ENCODE results near the gene GCN1. TPM values are rescaled to one million over a fixed set of nuclear protein-coding genes. Genes with fewer than 3 reads are reported as not detected.
A peak's percentile ranks its signal among the peaks of the same experiment; 100 is the strongest.

The GCN1 gene
- total and polyA plus RNA-seq, 2 experiments from 2014 or later: 28.2 to 197 TPM

DNA sequence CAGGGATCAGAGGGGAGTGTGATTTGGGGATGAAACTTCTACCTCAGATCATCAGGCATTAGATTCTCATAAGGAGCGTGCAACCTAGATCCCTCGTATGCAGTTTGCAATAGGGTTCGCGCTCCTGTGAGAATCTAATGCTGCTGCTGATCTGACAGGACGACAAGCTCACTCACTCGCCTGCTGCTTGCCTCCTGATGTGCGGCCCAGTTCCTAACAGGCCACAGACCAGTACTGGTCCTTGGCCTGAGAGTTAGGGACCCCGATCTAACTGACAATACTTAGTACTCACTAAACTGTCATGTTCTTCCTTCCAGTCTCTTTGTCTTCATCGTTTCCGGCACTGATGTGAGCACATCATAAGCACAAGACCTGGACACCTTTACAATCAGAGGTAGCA lies 11.7 kb upstream of the GCN1 start:
- Histone ChIP-seq H2AFZ (no peak overlapping the region), H3K9me3 (ENCODE audit: low read depth) (no peaks in the 10 kb centered on the region), H3K27me3 (no peaks in the 10 kb centered on the region), H3K79me2 (no peaks in the 10 kb centered on the region), H4K20me1 (ENCODE audit: insufficient read depth, poor library complexity, severe bottlenecking) (no peaks in the 10 kb centered on the region), H3K4me1 (ENCODE audit: insufficient read depth) (peaks cover 4% of the 10 kb centered on the region), H3K36me3 (replicated peaks; ENCODE audit: insufficient read depth, low read depth) (no peaks in the 10 kb centered on the region), H3K27ac (no peak overlapping the region), H3K4me2 (no peak overlapping the region), H3K4me3 (no peak overlapping the region), H3K9me2 (replicated peaks; ENCODE audit: insufficient read depth) (no peaks in the 10 kb centered on the region)
- DNase-seq (ENCODE audit: low spot score): no peak
- TF ChIP-seq EZH2phosphoT487 (IDR thresholded peaks at IDR 0.05; ENCODE audit: low read depth, severe bottlenecking, unreplicated experiment) (no peak), EZH2 (IDR thresholded peaks at IDR 0.05; ENCODE audit: borderline replicate concordance) (no peak)
- TF ChIP-seq, protein P1, sequence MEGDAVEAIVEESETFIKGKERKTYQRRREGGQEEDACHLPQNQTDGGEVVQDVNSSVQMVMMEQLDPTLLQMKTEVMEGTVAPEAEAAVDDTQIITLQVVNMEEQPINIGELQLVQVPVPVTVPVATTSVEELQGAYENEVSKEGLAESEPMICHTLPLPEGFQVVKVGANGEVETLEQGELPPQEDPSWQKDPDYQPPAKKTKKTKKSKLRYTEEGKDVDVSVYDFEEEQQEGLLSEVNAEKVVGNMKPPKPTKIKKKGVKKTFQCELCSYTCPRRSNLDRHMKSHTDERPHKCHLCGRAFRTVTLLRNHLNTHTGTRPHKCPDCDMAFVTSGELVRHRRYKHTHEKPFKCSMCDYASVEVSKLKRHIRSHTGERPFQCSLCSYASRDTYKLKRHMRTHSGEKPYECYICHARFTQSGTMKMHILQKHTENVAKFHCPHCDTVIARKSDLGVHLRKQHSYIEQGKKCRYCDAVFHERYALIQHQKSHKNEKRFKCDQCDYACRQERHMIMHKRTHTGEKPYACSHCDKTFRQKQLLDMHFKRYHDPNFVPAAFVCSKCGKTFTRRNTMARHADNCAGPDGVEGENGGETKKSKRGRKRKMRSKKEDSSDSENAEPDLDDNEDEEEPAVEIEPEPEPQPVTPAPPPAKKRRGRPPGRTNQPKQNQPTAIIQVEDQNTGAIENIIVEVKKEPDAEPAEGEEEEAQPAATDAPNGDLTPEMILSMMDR (IDR thresholded peaks at IDR 0.05; ENCODE audit: poor library complexity): no peak
- WGBS (ENCODE audit: low lambda C conversion rate, missing lambda C conversion rate): 97% methylated on average over 10 of the region's 10 CpGs

DNA sequence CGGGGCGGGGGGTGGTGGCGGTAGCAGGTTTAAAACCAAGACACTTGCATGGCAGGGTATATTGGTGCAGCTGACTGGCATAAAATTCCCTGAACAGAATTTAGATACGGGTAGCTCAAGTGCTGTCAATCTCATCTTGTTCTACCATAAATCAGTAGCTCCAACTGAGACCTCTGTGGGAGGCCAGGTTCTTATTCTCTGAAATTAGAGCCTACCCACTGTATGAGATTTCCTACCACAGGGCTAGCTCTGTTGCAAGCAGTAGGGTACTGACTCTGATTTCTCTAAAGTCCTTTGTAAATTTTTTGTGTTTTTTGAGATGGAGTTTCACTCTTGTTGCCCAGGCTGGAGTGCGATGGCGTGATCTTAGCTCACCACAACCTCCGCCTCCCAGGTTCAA lies 9.7 kb upstream of the GCN1 start:
- no peak overlapping the region for H3K4me2 ChIP-seq

DNA sequence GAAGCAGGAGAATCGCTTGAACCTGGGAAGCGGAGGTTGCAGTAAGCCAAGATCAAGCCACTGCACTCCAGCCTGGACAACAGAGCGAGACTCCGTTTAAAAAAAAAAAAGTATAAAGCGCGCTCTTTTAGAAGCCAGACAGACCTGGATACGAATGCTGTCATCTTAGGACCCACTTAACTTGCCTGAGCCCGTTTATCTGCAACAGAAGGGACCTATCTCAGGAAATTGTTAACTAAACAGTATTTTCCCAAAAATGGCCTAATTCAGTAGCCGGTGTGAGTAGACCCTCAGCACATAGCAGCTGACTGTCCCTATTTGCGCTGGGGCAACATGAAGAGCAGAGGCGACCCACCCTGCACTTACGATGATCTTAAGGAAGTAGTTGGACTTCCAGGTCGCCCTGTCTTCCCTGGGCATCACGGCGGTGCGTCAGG lies 5.9 kb upstream of the GCN1 start:
- DNase-seq (ENCODE audit: low spot score): no peak
- H3K4me3 ChIP-seq: peak overlapping the region; percentile 44
- H3K4me1 ChIP-seq (ENCODE audit: insufficient read depth): peaks cover 22% of the 10 kb centered on the region
- TF ChIP-seq, protein P1 (IDR thresholded peaks at IDR 0.05; ENCODE audit: poor library complexity): no peak
- TF ChIP-seq EZH2phosphoT487 (IDR thresholded peaks at IDR 0.05; ENCODE audit: low read depth, severe bottlenecking, unreplicated experiment) (no peak), EZH2 (IDR thresholded peaks at IDR 0.05; ENCODE audit: borderline replicate concordance) (no peak)
- no peaks in the 10 kb centered on the region for H3K27me3 ChIP-seq
- H2AFZ ChIP-seq: no peak overlapping the region
- H3K79me2 ChIP-seq: peaks cover 41% of the 10 kb centered on the region
- WGBS (ENCODE audit: low lambda C conversion rate, missing lambda C conversion rate): 2% methylated on average over 16 of the region's 16 CpGs
- H3K27ac ChIP-seq: peak overlapping the region; percentile 49
- peak overlapping the region; percentile 90 for H3K4me2 ChIP-seq
- H3K36me3 ChIP-seq (replicated peaks; ENCODE audit: insufficient read depth, low read depth): peaks cover 2% of the 10 kb centered on the region
- peaks cover 29% of the 10 kb centered on the region for H4K20me1 ChIP-seq (ENCODE audit: insufficient read depth, poor library complexity, severe bottlenecking)
- no peaks in the 10 kb centered on the region for H3K9me2 ChIP-seq (replicated peaks; ENCODE audit: insufficient read depth)
- no peaks in the 10 kb centered on the region for H3K9me3 ChIP-seq (ENCODE audit: low read depth)

More for the DNA sequence above, 9.7 kb upstream of the GCN1 start:
- peaks cover 13% of the 10 kb centered on the region for H4K20me1 ChIP-seq (ENCODE audit: insufficient read depth, poor library complexity, severe bottlenecking)
- H3K9me3 ChIP-seq (ENCODE audit: low read depth): no peaks in the 10 kb centered on the region
- H3K36me3 ChIP-seq (replicated peaks; ENCODE audit: insufficient read depth, low read depth): peaks cover 2% of the 10 kb centered on the region
- H3K27ac ChIP-seq: no peak overlapping the region
- TF ChIP-seq EZH2phosphoT487 (IDR thresholded peaks at IDR 0.05; ENCODE audit: low read depth, severe bottlenecking, unreplicated experiment) (no peak), EZH2 (IDR thresholded peaks at IDR 0.05; ENCODE audit: borderline replicate concordance) (no peak)
- TF ChIP-seq, protein P1 (IDR thresholded peaks at IDR 0.05; ENCODE audit: poor library complexity): no peak
- H3K27me3 ChIP-seq: no peaks in the 10 kb centered on the region
- no peak overlapping the region for H3K4me3 ChIP-seq
- H2AFZ ChIP-seq: no peak overlapping the region
- H3K4me1 ChIP-seq (ENCODE audit: insufficient read depth): peaks cover 14% of the 10 kb centered on the region
- peaks cover 17% of the 10 kb centered on the region for H3K79me2 ChIP-seq
- 100% methylated on average over 4 of the region's 7 CpGs for WGBS (ENCODE audit: low lambda C conversion rate, missing lambda C conversion rate)
- DNase-seq (ENCODE audit: low spot score): no peak
- no peaks in the 10 kb centered on the region for H3K9me2 ChIP-seq (replicated peaks; ENCODE audit: insufficient read depth)
